ENCODE measurements around the gene FKRP.
A peak's percentile ranks its signal among the peaks of the same experiment; 100 is the strongest.

The FKRP gene

GRCh38 chr19:46732172-46732938 lies 13.5 kb upstream of the FKRP start:
- DNase-seq (ENCODE audit: low read depth) = no peak

- DNase-seq (ENCODE audit: low read depth) = no peak
These were observed 12.7 kb upstream of the FKRP start for GRCh38 chr19:46732966-46733689.

GRCh38 chr19:46733690-46734292 lies 12.1 kb upstream of the FKRP start:
- no peak for DNase-seq (ENCODE audit: low read depth)

- no peak for DNase-seq (ENCODE audit: low read depth)
These were observed 9.1 kb upstream of the FKRP start for GRCh38 chr19:46736531-46737297.

GRCh38 chr19:46737298-46737654 lies 8.6 kb upstream of the FKRP start:
- no peak for DNase-seq (ENCODE audit: low read depth)

- no peak for DNase-seq (ENCODE audit: low read depth)
These were observed 8.1 kb upstream of the FKRP start for GRCh38 chr19:46737761-46738171.

- DNase-seq (ENCODE audit: low read depth) = no peak
These were observed 6.5 kb upstream of the FKRP start for GRCh38 chr19:46739290-46739771.

- DNase-seq (ENCODE audit: low read depth) = no peak
These were observed 4.4 kb upstream of the FKRP start for GRCh38 chr19:46741447-46741846.

- DNase-seq (ENCODE audit: low read depth) = no peak
These were observed 2.9 kb upstream of the FKRP start for GRCh38 chr19:46742926-46743480.

- no peak for DNase-seq (ENCODE audit: low read depth)
These were observed 1.7 kb upstream of the FKRP start for GRCh38 chr19:46744005-46744691.

- DNase-seq (ENCODE audit: low read depth) = no peak
These were observed 827 bp upstream of the FKRP start for GRCh38 chr19:46745030-46745429.

GRCh38 chr19:46746281-46747057 lies 612 bp downstream of the FKRP start, which contains the start of gene STRN4:
Gene STRN4, minus strand, starts transcription at chr19:46746450. Its CDS starts 20 bp downstream, at chr19:46746430.
- DNase-seq (ENCODE audit: low read depth) = peak; percentile 47

GRCh38 chr19:46748325-46749109 lies 2.7 kb downstream of the FKRP start:
- DNase-seq (ENCODE audit: low read depth) = peak; percentile 61

- peak; percentile 39 for DNase-seq (ENCODE audit: low read depth)
These were observed 7.7 kb downstream of the FKRP start for GRCh38 chr19:46753420-46754155.

GRCh38 chr19:46755077-46755852 lies 9.4 kb downstream of the FKRP start:
- no peak for DNase-seq (ENCODE audit: low read depth)

GRCh38 chr19:46755853-46756543 lies 10.1 kb downstream of the FKRP start:
- no peak for DNase-seq (ENCODE audit: low read depth)

GRCh38 chr19:46756544-46756888 lies 10.7 kb downstream of the FKRP start:
- DNase-seq (ENCODE audit: low read depth) = no peak

GRCh38 chr19:46759206-46759605 lies 13.3 kb downstream of the FKRP start:
- no peak for DNase-seq (ENCODE audit: low read depth)

All from stimulated activated CD4-positive, alpha-beta T cell treated with anti-CD3 and anti-CD28 coated beads, Interleukin-2, amount 100 ng/mL, for 4 hours (primary cell).